ENCODE measurements around the gene EXTL1. TPM values are rescaled to one million over a fixed set of nuclear protein-coding genes. Genes with fewer than 3 reads are reported as not detected.

Gene EXTL1
- total RNA-seq, 1 experiment from 2014 or later = 0.15 TPM

- TF ChIP-seq REST (IDR thresholded peaks at IDR 0.05; ENCODE audit: low read depth) (no peak), POLR2A (IDR thresholded peaks at IDR 0.05; ENCODE audit: borderline replicate concordance, extremely low read depth, insufficient read depth, insufficient read length) (no peak), EZH2phosphoT487 (IDR thresholded peaks at IDR 0.05; ENCODE audit: borderline replicate concordance) (no peak), CTCF (IDR thresholded peaks at IDR 0.05 in 2 of 3, conservative IDR thresholded peaks at IDR 0.05 in 1 of 3; ENCODE audit: borderline replicate concordance in 1 of 3, insufficient read depth in 1 of 3, low read depth in 2 of 3, low read length in 2 of 3) (no peak), SRF (IDR thresholded peaks at IDR 0.05; ENCODE audit: low read depth) (no peak), SP1 (IDR thresholded peaks at IDR 0.05; ENCODE audit: low read depth) (no peak), ZNF274 (IDR thresholded peaks at IDR 0.05; ENCODE audit: low read depth, low read length) (no peak), ZFX (IDR thresholded peaks at IDR 0.05) (no peak)
These were observed 38.3 kb downstream of the EXTL1 start (continued) for GRCh38 chr1:26059906-26060305.

GRCh38 chr1:26060832-26061574, 39.4 kb downstream of the EXTL1 start:
- no peaks in the 10 kb centered on the region for H3K4me1 ChIP-seq (ENCODE audit: control insufficient read depth in 1 of 2, insufficient read depth in 2 of 2, low read length in 2 of 2)
- H3K27ac ChIP-seq (ENCODE audit: low read depth, low read length) = no peak overlapping the region
- no peak overlapping the region for H3K4me3 ChIP-seq (replicated peaks in 1 of 2; ENCODE audit: low read depth in 1 of 2, low read length in 2 of 2)
- ChIA-PET CTCF (no interaction called here), POLR2A (no interaction called here), RAD21 (ENCODE audit: low non-redundant PET in 1 of 2, low total read pairs in 2 of 2, uncharacterized antibody in 2 of 2, unreplicated experiment in 2 of 2) (no interaction called here)
- H3K36me3 ChIP-seq (ENCODE audit: control insufficient read depth in 1 of 2, insufficient read depth in 2 of 2, low read length in 2 of 2) = no peaks in the 10 kb centered on the region
- no peaks in the 10 kb centered on the region for H3K9me3 ChIP-seq (ENCODE audit: control insufficient read depth in 1 of 2, insufficient read depth in 1 of 2, low read depth in 1 of 2, low read length in 2 of 2)
- no peaks in the 10 kb centered on the region for H3K9me2 ChIP-seq (ENCODE audit: insufficient read depth)
- no peaks in the 10 kb centered on the region for H3K27me3 ChIP-seq (ENCODE audit: insufficient read depth, low read length)
- intact Hi-C loops (cut with micrococcal nuclease) = no loop called here
- H4K20me1 ChIP-seq (ENCODE audit: insufficient read depth) = no peaks in the 10 kb centered on the region
- no TSS peak for BruUV-seq (replicated peaks)
- DNase-seq (ENCODE audit: low read depth, low spot score) = no peak
- no peaks in the 10 kb centered on the region for H3K79me2 ChIP-seq (ENCODE audit: insufficient read depth, low read length)
- H2AFZ ChIP-seq (ENCODE audit: low read depth, low read length, poor library complexity, severe bottlenecking) = no peak overlapping the region
- H3K4me2 ChIP-seq (ENCODE audit: low read length) = no peak overlapping the region
- H3K9ac ChIP-seq (ENCODE audit: low read length) = no peak overlapping the region
- no peak for ATAC-seq
- TF ChIP-seq ATF3 (IDR thresholded peaks at IDR 0.05) (no peak), SIN3A (IDR thresholded peaks at IDR 0.05; ENCODE audit: low read depth) (no peak), ZFX (IDR thresholded peaks at IDR 0.05) (no peak), JUND (IDR thresholded peaks at IDR 0.05) (no peak), ELF1 (IDR thresholded peaks at IDR 0.05; ENCODE audit: borderline replicate concordance, low read depth) (no peak), CTCF (IDR thresholded peaks at IDR 0.05 in 2 of 3, conservative IDR thresholded peaks at IDR 0.05 in 1 of 3; ENCODE audit: borderline replicate concordance in 1 of 3, insufficient read depth in 1 of 3, low read depth in 2 of 3, low read length in 2 of 3) (no peak), MAX (IDR thresholded peaks at IDR 0.05) (no peak)
